ENCODE results near the gene TMEM121. TPM values are rescaled to one million over a fixed set of nuclear protein-coding genes. Genes with fewer than 3 reads are reported as not detected.
"Not testable (repeated sequence)": the region's sequence is repeated elsewhere in the genome, so short reads cannot be mapped to it uniquely, and the experiment has no call there.

The TMEM121 gene
- total and polyA plus RNA-seq, 7 experiments from 2014 or later = 0.83 to 5.7 (median 3.7) TPM

GRCh38 chr14:105561345-105561744, 35.0 kb downstream of the TMEM121 start:
- H3K27me3 Mint-ChIP-seq; H3K36me3 Mint-ChIP-seq; H3K27ac Mint-ChIP-seq; H3K27me3 ChIP-seq (ENCODE audit: control insufficient read depth in 2 of 2, insufficient read depth in 2 of 2, low read length in 2 of 2); H3K4me3 ChIP-seq (ENCODE audit: low read length); H3K4me1 Mint-ChIP-seq; ATAC-seq; intact Hi-C loops (cut with micrococcal nuclease); H3K9me3 ChIP-seq (ENCODE audit: control insufficient read depth in 2 of 3, low read length in 3 of 3); CTCF ChIA-PET; H3K27ac ChIP-seq (ENCODE audit: low read depth, low read length); DNase-seq; H3K4me3 Mint-ChIP-seq; H3K4me1 ChIP-seq (ENCODE audit: control insufficient read depth in 2 of 2, insufficient read depth in 2 of 2, low read length in 2 of 2); H3K36me3 ChIP-seq (ENCODE audit: control insufficient read depth in 2 of 3, insufficient read depth in 3 of 3, low read length in 3 of 3); POLR2A ChIA-PET: not testable (repeated sequence)
- peaks cover 0 to 11% (median 0%) of the 10 kb centered on the region in 11 donors for H3K9me3 Mint-ChIP-seq

- Mint-ChIP-seq H3K4me1 (peaks cover 0 to 7% (median 2%) of the 10 kb centered on the region in 7 donors), H3K9me3 (peaks cover 0 to 13% (median 0%) of the 10 kb centered on the region in 11 donors), H3K27ac (peak overlapping the region in 1 of 9 donors; percentile 48), H3K27me3 (peaks cover 0 to 2% (median 0%) of the 10 kb centered on the region in 5 donors), H3K4me3 (no peak overlapping the region), H3K36me3 (no peaks in the 10 kb centered on the region)
- Histone ChIP-seq H3K9me3 (ENCODE audit: control insufficient read depth in 2 of 3, low read length in 3 of 3) (no peaks in the 10 kb centered on the region), H3K4me1 (ENCODE audit: control insufficient read depth in 2 of 2, insufficient read depth in 2 of 2, low read length in 2 of 2) (no peaks in the 10 kb centered on the region), H3K27me3 (ENCODE audit: control insufficient read depth in 2 of 2, insufficient read depth in 2 of 2, low read length in 2 of 2) (no peaks in the 10 kb centered on the region), H3K27ac (ENCODE audit: low read depth, low read length) (no peak overlapping the region), H3K4me3 (ENCODE audit: low read length) (no peak overlapping the region), H3K36me3 (ENCODE audit: control insufficient read depth in 2 of 3, insufficient read depth in 3 of 3, low read length in 3 of 3) (no peaks in the 10 kb centered on the region)
- ATAC-seq = no peak
- DNase-seq = no peak
- ChIA-PET CTCF (no interaction called here), POLR2A (no interaction called here)
- intact Hi-C loops (cut with micrococcal nuclease) = no loop called here
Measured at GRCh38 chr14:105562713-105563346, 36.4 kb downstream of the TMEM121 start.

- Histone ChIP-seq H3K4me1 (ENCODE audit: control insufficient read depth in 2 of 2, insufficient read depth in 2 of 2, low read length in 2 of 2) (no peaks in the 10 kb centered on the region), H3K27ac (ENCODE audit: low read depth, low read length) (no peak overlapping the region), H3K36me3 (ENCODE audit: control insufficient read depth in 2 of 3, insufficient read depth in 3 of 3, low read length in 3 of 3) (no peaks in the 10 kb centered on the region), H3K4me3 (ENCODE audit: low read length) (no peak overlapping the region), H3K9me3 (ENCODE audit: control insufficient read depth in 2 of 3, low read length in 3 of 3) (no peaks in the 10 kb centered on the region), H3K27me3 (ENCODE audit: control insufficient read depth in 2 of 2, insufficient read depth in 2 of 2, low read length in 2 of 2) (no peaks in the 10 kb centered on the region)
- POLR2A ChIA-PET = no interaction called here
- H3K36me3 Mint-ChIP-seq = no peaks in the 10 kb centered on the region
- H3K4me1 Mint-ChIP-seq = peaks cover 0 to 7% (median 0%) of the 10 kb centered on the region in 7 donors
- DNase-seq (no peak), ATAC-seq (no peak)
- no peak overlapping the region for H3K27ac Mint-ChIP-seq
- CTCF ChIA-PET = no interaction called here
- intact Hi-C loops (cut with micrococcal nuclease) = no loop called here
- H3K4me3 Mint-ChIP-seq = no peak overlapping the region
- H3K27me3 Mint-ChIP-seq = no peaks in the 10 kb centered on the region
- peaks cover 0 to 17% (median 0%) of the 10 kb centered on the region in 11 donors for H3K9me3 Mint-ChIP-seq
Measured at GRCh38 chr14:105563347-105563737, 37.0 kb downstream of the TMEM121 start.

- peaks cover 0 to 24% (median 0%) of the 10 kb centered on the region in 11 donors for H3K9me3 Mint-ChIP-seq
- H3K27me3 ChIP-seq (ENCODE audit: control insufficient read depth in 2 of 2, insufficient read depth in 2 of 2, low read length in 2 of 2); POLR2A ChIA-PET; H3K36me3 Mint-ChIP-seq; H3K4me3 Mint-ChIP-seq; H3K9me3 ChIP-seq (ENCODE audit: control insufficient read depth in 2 of 3, low read length in 3 of 3); H3K4me1 Mint-ChIP-seq; H3K27ac ChIP-seq (ENCODE audit: low read depth, low read length); intact Hi-C loops (cut with micrococcal nuclease); H3K36me3 ChIP-seq (ENCODE audit: control insufficient read depth in 2 of 3, insufficient read depth in 3 of 3, low read length in 3 of 3); DNase-seq; H3K4me1 ChIP-seq (ENCODE audit: control insufficient read depth in 2 of 2, insufficient read depth in 2 of 2, low read length in 2 of 2); H3K27me3 Mint-ChIP-seq; ATAC-seq; H3K4me3 ChIP-seq (ENCODE audit: low read length); H3K27ac Mint-ChIP-seq; CTCF ChIA-PET: not testable (repeated sequence)
Measured at GRCh38 chr14:105564536-105564935, 38.2 kb downstream of the TMEM121 start.

GRCh38 chr14:105565185-105565919, 39.0 kb downstream of the TMEM121 start:
- H3K36me3 ChIP-seq (ENCODE audit: control insufficient read depth in 2 of 3, insufficient read depth in 3 of 3, low read length in 3 of 3); H3K27ac ChIP-seq (ENCODE audit: low read depth, low read length); POLR2A ChIA-PET; H3K4me3 Mint-ChIP-seq; H3K9me3 ChIP-seq (ENCODE audit: control insufficient read depth in 2 of 3, low read length in 3 of 3); H3K27me3 ChIP-seq (ENCODE audit: control insufficient read depth in 2 of 2, insufficient read depth in 2 of 2, low read length in 2 of 2); CTCF ChIA-PET; H3K36me3 Mint-ChIP-seq; H3K4me1 ChIP-seq (ENCODE audit: control insufficient read depth in 2 of 2, insufficient read depth in 2 of 2, low read length in 2 of 2); H3K4me1 Mint-ChIP-seq; H3K27me3 Mint-ChIP-seq; DNase-seq; ATAC-seq; H3K4me3 ChIP-seq (ENCODE audit: low read length); intact Hi-C loops (cut with micrococcal nuclease): not testable (repeated sequence)
- Mint-ChIP-seq H3K9me3 (peaks cover 0 to 32% (median 0%) of the 10 kb centered on the region in 11 donors), H3K27ac (peak overlapping the region in 1 of 9 donors; percentile 2)

- CTCF ChIA-PET; H3K4me1 Mint-ChIP-seq; H3K4me3 ChIP-seq (ENCODE audit: low read length); H3K27ac Mint-ChIP-seq; H3K27ac ChIP-seq (ENCODE audit: low read depth, low read length); H3K36me3 ChIP-seq (ENCODE audit: control insufficient read depth in 2 of 3, insufficient read depth in 3 of 3, low read length in 3 of 3); H3K36me3 Mint-ChIP-seq; H3K27me3 ChIP-seq (ENCODE audit: control insufficient read depth in 2 of 2, insufficient read depth in 2 of 2, low read length in 2 of 2); H3K9me3 ChIP-seq (ENCODE audit: control insufficient read depth in 2 of 3, low read length in 3 of 3); POLR2A ChIA-PET; intact Hi-C loops (cut with micrococcal nuclease); ATAC-seq; H3K4me3 Mint-ChIP-seq; H3K27me3 Mint-ChIP-seq; H3K4me1 ChIP-seq (ENCODE audit: control insufficient read depth in 2 of 2, insufficient read depth in 2 of 2, low read length in 2 of 2); DNase-seq: not testable (repeated sequence)
- H3K9me3 Mint-ChIP-seq = peaks cover 0 to 38% (median 0%) of the 10 kb centered on the region in 11 donors
Measured at GRCh38 chr14:105566248-105567163, 40.1 kb downstream of the TMEM121 start.

Data from naive thymus-derived CD4-positive, alpha-beta T cell (primary cell).